GM20431 (cell line): ENCODE results near the gene PRKG1.
"Not testable (repeated sequence)": the region's sequence is repeated elsewhere in the genome, so short reads cannot be mapped to it uniquely, and the experiment has no call there.

Experiments used
- in situ Hi-C: fragments of 300-500 bp; cut with MseI, MboI; formaldehyde crosslinking; loops from one replicate; pipeline ENCODE4 v1.15.0; 2020; ENCODE audit warnings: low sequenced_read_pairs; ENCODE audit not compliant: unreplicated experiment

The PRKG1 gene

DNA sequence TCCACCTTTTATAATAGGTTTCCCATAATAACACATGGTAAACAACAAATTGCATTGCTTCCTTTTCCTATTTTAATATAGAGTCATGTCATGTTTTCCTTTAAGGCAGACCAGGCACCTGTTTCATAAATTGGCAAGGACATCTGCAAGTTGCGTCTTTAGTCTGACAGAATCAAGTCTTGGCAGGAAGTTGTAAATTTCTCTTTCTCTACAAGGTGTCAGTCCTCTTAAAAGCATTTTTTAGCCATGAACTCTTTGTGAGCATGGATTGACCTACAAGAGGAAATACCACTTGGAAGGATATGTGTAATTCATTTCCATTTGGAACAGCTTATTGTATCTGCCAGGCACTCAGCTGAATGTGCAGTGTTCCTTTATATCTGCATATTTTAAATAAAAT is 176.8 kb downstream of the PRKG1 start:
- in situ Hi-C loops = no loop called here

DNA sequence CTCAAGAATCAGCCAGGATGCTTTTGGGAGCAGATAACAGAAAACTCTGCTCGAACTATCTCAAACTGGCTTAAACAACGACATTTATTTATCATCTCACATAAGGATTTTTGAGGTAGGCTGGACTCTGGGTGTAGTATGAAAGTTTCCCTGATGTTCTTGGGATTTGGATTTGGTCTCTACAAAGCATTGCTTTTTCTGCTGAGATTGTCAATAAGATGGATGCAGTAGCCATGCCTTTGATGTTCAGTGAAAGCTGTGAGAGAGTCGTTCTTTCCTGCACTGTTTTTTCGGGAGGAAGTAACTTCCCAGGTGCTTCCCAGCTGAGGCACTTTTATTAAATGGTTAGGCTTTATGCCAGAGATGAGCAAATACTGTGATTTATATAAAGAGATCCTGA is 181.1 kb downstream of the PRKG1 start:
- in situ Hi-C loops = no loop called here

DNA sequence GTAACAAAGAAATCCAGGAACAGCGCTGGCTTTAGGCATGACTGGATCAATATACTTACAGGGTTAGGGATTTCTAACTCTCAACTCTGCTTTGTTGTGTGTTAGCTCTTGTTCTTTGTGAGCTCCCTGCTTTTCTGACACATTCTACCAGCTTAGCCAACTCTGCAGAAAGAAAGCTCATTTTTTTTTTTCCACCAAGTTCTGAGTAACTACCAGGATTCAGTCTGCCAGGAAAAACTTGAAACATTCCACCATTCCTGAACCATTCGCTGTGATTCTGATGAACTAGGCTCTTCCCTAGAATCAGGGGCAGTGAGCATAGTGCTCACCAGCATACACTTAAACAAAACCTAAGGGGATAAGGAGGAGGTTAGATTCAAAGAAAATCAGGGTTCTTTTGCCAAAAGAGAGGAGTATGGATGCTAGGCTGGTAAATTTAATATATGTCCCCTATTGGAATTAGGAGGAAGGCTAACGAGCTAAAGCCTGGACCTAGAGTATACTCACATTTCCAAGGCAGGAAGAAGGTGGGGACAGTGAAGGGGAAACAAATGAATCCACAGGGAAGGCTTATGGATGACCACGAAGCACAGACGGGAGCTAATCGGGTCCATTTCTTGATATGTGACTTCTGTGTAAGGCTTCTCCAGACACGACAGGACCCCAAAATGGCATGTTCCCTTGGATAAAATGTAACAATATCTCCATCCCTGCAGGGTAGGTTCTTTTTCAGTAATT is 183.4 kb downstream of the PRKG1 start:
- in situ Hi-C loops = no loop called here

DNA sequence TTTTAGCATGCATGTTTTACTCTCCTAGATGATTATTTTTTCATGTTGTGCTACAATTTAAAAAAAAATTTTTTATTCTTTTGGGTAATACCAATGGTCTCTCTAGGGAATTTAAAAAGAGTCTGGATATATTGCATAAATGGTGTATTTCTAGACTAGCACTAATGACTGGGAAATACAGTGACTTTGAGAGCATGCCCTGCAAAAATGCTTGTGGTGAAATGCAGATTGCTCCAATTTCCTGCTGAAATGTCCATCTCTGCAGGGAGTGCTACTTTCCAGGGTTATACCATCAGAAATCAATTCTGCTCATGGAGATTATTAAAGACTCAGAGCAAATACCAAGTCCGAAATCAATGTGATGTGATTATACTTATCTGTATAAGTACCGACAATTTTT is 186.1 kb downstream of the PRKG1 start:
- in situ Hi-C loops = no loop called here

DNA sequence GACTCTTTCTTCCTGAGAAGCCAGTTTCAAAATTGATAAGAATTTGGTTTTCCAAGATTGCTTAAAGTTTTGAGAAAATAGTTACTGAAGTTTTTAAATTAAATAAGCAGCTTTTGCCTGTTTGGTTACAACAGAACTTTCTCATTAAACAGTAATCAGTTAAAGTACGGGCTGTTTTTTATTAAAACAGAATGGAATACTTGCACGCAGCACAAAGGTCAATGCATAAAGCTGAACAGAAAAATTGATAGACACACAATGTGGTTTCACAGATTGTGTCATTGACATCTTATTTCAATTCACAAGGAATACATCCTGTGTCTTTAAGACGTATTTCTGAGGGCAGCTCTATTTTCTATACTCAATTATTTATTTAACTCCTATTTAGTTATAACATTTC is 192.2 kb downstream of the PRKG1 start:
- in situ Hi-C loops = no loop called here

DNA sequence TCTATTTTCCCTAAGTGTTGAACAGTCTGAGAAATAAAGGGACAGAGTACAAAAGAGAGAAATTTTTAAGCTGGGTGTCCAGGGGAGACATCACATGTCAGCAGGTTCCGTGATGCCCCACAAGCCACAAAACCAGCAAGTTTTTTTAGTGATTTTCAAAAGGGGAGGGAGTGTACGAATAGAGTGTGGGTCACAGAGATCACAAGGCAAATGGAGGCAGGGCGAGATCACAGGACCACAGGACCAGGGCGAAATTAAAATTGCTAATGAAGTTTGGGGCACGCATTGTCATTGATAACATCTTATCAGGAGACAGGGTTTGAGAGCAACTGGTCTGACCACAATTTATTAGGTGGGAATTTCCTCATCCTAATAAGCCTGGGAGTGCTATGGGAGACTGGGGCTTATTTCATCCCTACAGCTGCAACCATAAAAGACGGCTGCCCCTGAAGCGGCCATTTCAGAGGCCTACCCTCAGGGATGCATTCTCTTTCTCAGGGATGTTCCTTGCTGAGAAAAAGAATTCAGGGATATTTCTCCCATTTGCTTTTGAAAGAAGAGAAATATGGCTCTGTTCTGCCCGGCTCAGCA is 193.8 kb downstream of the PRKG1 start:
- in situ Hi-C loops = not testable (repeated sequence)

DNA sequence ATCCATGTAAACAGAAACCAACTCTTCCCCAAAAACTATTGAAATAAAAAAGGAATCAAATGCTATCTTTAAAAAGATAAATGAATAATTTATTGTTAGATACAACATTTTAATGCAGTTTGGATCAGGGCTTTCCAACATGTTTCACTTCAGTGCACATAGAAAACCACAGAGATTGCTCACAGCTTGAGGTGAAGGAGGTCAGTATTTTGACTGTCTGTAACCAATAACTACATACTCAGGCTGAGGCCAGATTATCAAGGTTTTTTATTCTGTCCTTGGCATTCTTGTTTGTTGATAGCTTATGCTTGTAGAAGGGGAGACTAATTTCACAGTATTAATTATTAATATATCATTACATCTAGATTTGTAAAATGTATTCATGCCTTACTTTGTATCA is 195.5 kb downstream of the PRKG1 start:
- in situ Hi-C loops = no loop called here

DNA sequence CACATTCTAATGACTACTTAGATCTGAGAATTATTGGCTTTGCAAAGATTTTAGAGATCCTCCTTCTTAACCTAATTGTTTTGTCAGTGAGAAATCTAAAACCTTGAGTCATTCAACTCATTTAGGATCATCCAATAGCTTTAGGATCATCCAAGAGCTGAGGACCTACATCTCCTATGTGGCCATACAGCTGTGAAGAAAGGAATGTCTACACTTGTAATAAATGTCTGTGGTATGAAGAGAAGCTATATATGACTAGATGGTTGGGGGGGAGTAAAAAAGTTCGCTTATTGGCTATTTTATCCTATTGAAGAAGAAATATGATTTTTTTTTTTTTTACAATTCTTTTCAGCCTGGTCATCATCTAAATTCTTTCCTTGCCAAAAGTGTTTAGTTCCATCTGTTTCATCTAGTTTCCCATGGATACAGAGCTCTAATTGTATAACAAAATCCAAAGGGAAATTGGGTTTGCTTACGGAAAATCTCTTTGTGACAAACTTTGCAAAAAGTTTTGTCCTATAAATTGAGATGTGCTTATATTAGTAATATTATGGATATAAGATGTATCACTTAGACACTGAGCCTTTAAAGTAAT is 196.7 kb downstream of the PRKG1 start:
- in situ Hi-C loops = no loop called here

DNA sequence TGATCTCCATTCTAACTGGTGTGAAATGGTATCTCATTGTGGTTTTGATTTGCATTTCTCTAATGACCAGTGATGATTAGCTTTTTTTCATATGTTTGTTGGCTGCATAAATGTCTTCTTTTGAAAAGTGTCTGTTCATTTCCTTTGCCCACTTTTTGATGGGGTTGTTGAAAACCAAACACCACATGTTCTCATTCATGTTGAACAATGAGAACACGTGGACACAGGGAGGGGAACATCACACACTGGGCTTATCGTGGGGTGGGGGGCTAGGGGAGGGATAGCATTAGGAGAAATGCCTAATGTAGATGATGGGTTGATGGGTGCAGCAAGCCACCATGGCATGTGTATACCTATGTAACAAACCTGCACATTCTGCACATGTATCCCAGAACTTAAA is 197.8 kb downstream of the PRKG1 start:
- in situ Hi-C loops = not testable (repeated sequence)

DNA sequence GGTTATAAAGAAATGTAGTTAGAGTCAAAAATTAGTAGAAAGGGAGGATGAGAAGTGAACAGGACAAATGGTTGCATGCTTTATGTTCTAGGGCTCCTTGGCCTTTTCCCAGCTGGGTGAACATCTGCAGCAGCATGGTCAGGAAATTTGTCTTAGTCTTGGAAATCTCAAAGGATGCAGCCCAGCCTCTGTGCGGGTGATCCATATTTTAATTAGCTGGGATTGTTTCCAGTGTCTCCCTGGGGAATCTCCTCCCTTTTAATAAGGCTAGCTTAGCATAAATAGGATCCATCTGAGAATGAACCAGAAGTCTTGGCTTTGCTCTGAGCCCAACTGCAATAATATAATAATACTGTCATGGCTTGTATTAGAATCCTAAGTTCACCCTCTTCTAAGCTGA is 198.3 kb downstream of the PRKG1 start:
- in situ Hi-C loops = no loop called here

DNA sequence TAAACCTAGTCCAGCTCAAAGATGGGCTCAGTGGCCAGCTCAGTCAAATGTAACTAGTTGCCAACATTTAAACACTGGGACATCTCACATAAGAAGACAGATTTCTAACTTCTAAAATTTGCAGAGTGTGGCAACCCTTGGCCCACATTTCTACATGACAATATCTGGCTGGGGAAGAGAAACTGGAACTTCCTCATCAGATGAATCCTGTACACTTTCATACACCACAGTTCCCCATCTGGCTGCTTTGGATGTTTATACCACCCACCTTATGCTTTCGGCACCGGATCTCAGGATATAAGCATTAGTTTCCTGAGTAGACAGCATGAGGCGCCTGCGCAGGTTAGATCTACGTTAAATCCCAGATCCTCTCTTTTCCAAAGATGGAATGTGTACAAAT is 199.3 kb downstream of the PRKG1 start:
- in situ Hi-C loops = no loop called here

DNA sequence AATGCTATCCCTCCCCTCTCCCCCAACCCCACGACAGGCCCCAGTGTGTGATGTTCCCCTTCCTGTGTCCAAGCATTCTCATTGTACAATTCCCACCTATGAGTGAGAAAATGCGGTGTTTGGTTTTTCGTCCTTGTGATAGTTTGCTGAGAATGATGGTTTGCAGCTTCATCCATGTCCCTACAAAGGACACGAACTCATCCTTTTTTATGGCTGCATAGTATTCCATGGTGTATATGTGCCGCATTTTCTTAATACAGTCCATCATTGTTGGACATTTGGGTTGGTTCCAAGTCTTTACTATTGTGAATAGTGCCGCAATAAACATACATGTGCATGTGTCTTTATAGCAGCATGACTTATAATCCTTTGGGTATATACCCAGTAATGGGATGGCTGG is 201.8 kb downstream of the PRKG1 start:
- in situ Hi-C loops = not testable (repeated sequence)

DNA sequence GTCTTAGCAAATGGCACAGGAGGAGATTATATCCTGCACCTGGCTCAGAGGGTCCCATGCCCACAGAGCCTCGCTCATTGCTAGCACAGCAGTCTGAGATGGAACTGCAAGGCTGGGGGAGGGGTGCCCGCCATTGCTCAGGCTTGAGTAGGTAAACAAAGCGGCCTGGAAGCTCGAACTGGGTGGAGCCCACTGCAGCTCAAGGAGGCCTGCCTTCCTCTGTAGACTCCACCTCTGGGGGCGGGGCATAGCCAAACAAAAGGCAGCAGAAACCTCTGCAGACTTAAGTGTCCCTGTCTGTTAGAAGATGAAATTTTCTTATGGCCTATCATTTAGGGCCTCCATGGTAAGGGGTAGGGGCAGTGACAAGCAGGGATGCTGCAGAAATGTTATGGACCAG is 207.1 kb downstream of the PRKG1 start:
- in situ Hi-C loops = not testable (repeated sequence)

DNA sequence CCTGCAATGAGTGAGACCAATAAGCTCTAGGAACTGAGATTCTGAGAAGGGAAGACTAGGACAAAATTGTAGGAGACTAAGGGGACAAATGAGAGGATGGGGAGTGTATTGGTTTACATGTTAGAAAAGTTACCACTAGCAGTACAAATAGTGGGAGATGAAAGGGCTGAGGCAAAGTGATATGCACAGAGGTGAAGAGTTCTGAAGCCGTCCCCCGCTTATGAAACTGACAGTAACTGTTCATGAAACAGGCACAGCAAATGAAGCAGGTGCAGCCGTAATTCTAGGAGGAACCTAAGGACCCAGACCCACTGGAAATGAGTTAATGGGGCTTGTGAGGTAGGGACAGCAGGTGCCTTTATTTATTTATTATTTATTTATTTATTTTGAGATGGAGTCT is 211.3 kb downstream of the PRKG1 start:
- in situ Hi-C loops = no loop called here

DNA sequence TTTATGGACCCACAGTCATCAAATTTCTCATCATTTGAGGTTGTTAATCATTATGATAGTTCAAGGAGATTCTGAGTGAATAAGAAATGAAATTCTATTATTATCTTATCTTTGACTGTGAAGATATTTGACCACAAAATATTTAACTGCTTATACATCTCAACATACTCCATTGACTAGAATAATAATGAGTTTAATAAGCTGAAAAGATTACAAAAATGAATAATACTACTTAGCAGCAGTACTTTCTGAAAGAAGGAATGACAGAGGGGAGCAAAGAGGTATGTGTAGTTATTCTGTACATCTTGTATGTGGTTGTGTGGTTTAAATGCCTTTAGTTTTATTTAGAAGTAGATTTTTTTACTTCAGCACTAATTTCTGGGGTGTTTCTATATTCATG is 214.2 kb downstream of the PRKG1 start:
- in situ Hi-C loops = no loop called here

DNA sequence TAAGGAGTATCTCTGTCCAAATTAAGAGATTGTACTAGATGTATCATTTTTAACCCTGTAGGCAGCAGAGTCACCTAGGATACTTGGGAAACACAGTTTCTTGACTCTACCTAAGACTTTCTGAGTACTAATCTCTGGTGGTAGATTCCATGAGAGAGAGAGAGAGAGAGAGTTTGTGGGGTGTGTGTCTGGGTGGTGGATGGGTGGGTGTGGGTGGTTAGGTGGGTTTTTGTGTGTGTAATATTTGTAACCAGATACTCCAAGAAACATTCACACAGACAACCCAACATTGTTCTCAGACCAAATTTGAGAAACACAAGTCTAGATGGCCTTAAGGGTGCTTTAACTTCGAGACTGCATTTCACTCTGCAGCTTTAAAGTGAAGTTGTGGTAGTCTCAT is 215.2 kb downstream of the PRKG1 start:
- in situ Hi-C loops = no loop called here

DNA sequence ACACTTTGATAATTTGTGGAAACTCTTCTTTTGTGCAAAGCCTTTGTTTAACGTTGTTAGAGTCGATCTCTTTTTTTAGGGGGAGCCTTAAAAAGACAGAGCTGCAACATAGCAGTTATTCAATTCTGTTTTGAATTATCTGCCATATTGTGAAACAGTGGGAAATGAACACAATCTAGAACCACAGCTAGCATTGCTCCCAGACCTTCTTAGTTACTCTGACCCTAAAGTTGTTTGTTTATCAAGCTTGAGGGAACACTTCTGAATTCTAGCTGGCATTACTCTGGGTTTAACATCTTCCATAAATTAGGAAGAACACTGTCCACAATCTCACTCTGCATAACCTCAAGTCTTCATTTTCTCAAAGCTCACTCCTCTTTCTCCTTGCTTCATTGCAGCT is 217.7 kb downstream of the PRKG1 start:
- in situ Hi-C loops = no loop called here

DNA sequence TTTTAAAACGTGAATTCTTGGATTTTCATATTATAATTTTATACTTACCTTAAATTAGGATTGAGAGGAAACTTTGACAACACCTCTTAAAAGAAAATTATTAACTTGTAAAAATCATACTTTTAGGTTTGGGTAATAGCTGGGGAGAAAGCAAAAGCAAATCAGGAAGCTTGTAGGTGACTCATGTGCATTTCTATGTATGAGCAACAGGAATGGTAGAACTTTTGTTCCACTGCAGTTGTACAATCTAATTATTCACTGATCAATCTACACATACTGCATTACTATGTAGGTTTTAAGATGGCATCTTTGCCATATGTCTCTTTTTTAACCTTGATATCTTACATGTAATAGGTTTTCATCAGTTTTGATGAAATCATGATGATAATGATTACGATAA is 223.2 kb downstream of the PRKG1 start:
- in situ Hi-C loops = no loop called here

DNA sequence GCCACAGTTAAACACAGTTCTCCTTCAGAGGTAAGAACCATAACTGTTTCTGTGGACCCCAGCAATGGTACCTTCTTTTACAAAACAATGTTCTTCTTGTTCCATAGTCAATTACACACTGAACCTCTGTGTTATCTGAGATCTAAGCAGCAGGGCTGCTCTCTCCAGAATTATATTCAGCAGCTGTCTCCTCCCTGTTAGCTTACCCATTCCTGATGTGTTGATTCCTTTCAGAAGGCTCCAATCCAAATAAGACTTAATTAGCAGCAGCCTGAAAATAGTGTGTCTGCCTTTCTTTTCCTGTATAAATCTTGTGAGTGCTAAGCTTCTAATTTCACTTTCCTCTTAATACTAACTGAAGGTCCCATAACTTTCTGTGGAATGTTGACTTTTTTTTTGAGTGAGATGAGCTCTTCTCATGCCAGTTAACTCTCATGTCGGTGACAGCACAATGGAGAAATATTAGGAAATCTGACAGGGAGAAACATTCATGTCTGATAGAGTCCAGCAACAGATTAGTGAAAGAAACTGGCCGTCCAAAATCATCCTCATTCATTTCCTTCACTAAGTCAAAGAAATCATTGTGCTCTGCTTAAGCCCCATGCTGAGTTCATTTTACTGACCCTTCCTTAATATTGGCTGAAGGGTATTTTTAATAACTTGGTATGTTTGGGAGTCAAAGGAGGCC is 226.5 kb downstream of the PRKG1 start:
- in situ Hi-C loops = no loop called here

DNA sequence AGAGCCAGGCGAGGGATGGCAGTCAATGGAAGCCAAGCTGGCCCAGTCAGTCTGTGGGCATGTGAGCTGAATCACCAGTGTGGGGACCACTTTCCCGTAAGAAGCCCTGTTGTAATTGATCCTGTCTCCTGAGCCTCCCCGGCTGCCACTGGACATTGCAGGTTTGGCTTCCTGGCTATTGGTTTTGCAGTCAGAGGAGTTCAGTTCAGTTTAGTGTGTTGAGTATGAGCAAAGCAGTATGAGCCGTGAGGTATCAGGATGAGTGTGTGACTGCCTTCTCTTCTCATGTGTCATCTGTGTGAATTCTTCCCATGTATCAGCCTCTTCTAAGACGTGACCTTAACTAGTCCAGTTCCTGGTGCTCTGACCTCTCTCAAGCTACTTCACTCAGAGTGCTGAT is 227.4 kb downstream of the PRKG1 start:
- in situ Hi-C loops = no loop called here

DNA sequence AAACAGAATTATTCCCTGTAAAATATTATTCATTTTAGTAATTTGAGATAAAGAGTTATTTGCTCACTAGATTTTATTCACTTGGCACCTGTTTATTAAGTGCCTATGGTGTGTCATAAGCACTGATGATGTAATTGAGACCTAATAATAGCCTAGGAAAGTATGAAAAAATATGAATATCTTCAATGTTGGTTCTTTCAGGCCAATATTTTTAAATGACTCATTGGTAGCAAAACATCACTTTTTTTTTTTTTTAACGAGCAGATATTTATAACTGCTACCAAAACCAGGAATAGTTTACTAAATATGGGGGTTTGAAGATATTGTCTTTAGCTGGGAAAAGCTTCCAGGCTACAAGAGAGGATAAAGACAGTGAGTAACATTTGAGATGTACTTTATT is 228.0 kb downstream of the PRKG1 start:
- in situ Hi-C loops = no loop called here
